SK-N-SH treated with all-trans-retinoic acid at 6 μM for 48 hours (cell line): ENCODE measurements around the gene ARRDC4.

ENCODE experiments used
- ATAC-seq: fragments of 200-7000 bp; cut with Tn5 transposase; 3 replicates; pipeline ENCODE4 v1.9.1; 2020; ENCODE audit warnings: mild to moderate bottlenecking, moderate library complexity
- ARNTL ChIP-seq: fragments of 450-650 bp; formaldehyde crosslinking; IDR thresholded peaks from 2 replicates; pipeline ENCODE4 v1.5.0; 2020; ENCODE audit warnings: low read depth, mild to moderate bottlenecking, moderate library complexity, borderline replicate concordance
- BACH2 ChIP-seq: fragments of 250-450 bp; sonication (Bioruptor Pico); IDR thresholded peaks from 2 replicates; pipeline ENCODE4 v1.9.0; 2021; ENCODE audit warnings: mild to moderate bottlenecking, borderline replicate concordance
- CSDC2 ChIP-seq: fragments of 250-450 bp; sonication (Bioruptor Pico); IDR thresholded peaks from 2 replicates; pipeline ENCODE4 v1.5.0; 2020; ENCODE audit warnings: mild to moderate bottlenecking, moderate library complexity
- ESRRG ChIP-seq: fragments of 250-450 bp; sonication (Bioruptor Pico); IDR thresholded peaks from 2 replicates; pipeline ENCODE4 v1.6.1; 2021; ENCODE audit warnings: mild to moderate bottlenecking
- GLIS3 ChIP-seq: fragments of 250-450 bp; sonication (Bioruptor Pico); IDR thresholded peaks from 2 replicates; pipeline ENCODE4 v1.5.0; 2020; ENCODE audit warnings: mild to moderate bottlenecking, moderate library complexity
- ISL1 ChIP-seq: fragments of 250-450 bp; sonication (Bioruptor Pico); IDR thresholded peaks from 2 replicates; pipeline ENCODE4 v2.1.2; 2022; ENCODE audit warnings: mild to moderate bottlenecking, moderate library complexity
- OSR1 ChIP-seq: fragments of 250-450 bp; sonication (Bioruptor Pico); IDR thresholded peaks from 2 replicates; pipeline ENCODE4 v1.8.0; 2022; ENCODE audit warnings: moderate library complexity, mild to moderate bottlenecking, inconsistent platforms
- PPARA ChIP-seq: fragments of 250-450 bp; sonication (Bioruptor Pico); IDR thresholded peaks from 2 replicates; pipeline ENCODE4 v1.5.0; 2020; ENCODE audit warnings: mild to moderate bottlenecking, borderline replicate concordance
- RARB ChIP-seq: fragments of 250-450 bp; sonication (Bioruptor Pico); IDR thresholded peaks from 2 replicates; pipeline ENCODE4 v1.8.0; 2021; ENCODE audit warnings: mild to moderate bottlenecking, moderate library complexity
- SNAI2 ChIP-seq: fragments of 250-450 bp; sonication (Bioruptor Pico); IDR thresholded peaks from 2 replicates; pipeline ENCODE4 v1.5.0; 2020; ENCODE audit warnings: mild to moderate bottlenecking, moderate library complexity
- TOX ChIP-seq: fragments of 250-450 bp; sonication (Bioruptor Pico); IDR thresholded peaks from 2 replicates; pipeline ENCODE4 v1.8.0; 2021; ENCODE audit warnings: mild to moderate bottlenecking, moderate library complexity, borderline replicate concordance
- ZC3H10 ChIP-seq: fragments of 250-450 bp; sonication (Bioruptor Pico); IDR thresholded peaks from 2 replicates; pipeline ENCODE4 v1.5.1; 2021; ENCODE audit warnings: mild to moderate bottlenecking, moderate library complexity
- ZFP3 ChIP-seq: fragments of 250-450 bp; sonication (Bioruptor Pico); IDR thresholded peaks from 2 replicates; pipeline ENCODE4 v1.5.0; 2020; ENCODE audit warnings: mild to moderate bottlenecking, moderate library complexity
- ZFP30 ChIP-seq: fragments of 450-650 bp; formaldehyde crosslinking; IDR thresholded peaks from 2 replicates; pipeline ENCODE4 v1.5.0; 2022; ENCODE audit warnings: mild to moderate bottlenecking, moderate library complexity
- ZNF565 ChIP-seq: fragments of 450-650 bp; formaldehyde crosslinking; conservative IDR thresholded peaks from 2 replicates; pipeline ENCODE4 v1.5.0; 2020; ENCODE audit warnings: low read depth, mild to moderate bottlenecking, moderate library complexity
- ZNF70 ChIP-seq: fragments of 450-650 bp; formaldehyde crosslinking; IDR thresholded peaks from 2 replicates; pipeline ENCODE4 v1.5.0; 2020; ENCODE audit warnings: mild to moderate bottlenecking, moderate library complexity
- ZNF8 ChIP-seq: fragments of 450-650 bp; formaldehyde crosslinking; IDR thresholded peaks from 2 replicates; pipeline ENCODE4 v1.5.0; 2020; ENCODE audit warnings: mild to moderate bottlenecking, moderate library complexity
- TF ChIP-seq, protein P1 (sequence below): fragments of 250-450 bp; sonication (Bioruptor Pico); IDR thresholded peaks from 2 replicates; pipeline ENCODE4 v1.5.1; 2021; ENCODE audit warnings: mild to moderate bottlenecking, moderate library complexity
- TF ChIP-seq, protein P2 (sequence below): fragments of 250-450 bp; sonication (Bioruptor Pico); IDR thresholded peaks from 2 replicates; pipeline ENCODE4 v1.5.0; 2020; ENCODE audit warnings: mild to moderate bottlenecking, moderate library complexity
- TF ChIP-seq, protein P3 (sequence below): fragments of 250-450 bp; sonication (Bioruptor Pico); IDR thresholded peaks from 2 replicates; pipeline ENCODE4 v1.8.0; 2020; ENCODE audit warnings: mild to moderate bottlenecking, moderate library complexity, borderline replicate concordance
- TF ChIP-seq, protein P4 (sequence below): fragments of 250-450 bp; sonication (Bioruptor Pico); IDR thresholded peaks from 2 replicates; pipeline ENCODE4 v1.8.0; 2021; ENCODE audit warnings: low read depth, mild to moderate bottlenecking, moderate library complexity, borderline replicate concordance

Gene ARRDC4

DNA sequence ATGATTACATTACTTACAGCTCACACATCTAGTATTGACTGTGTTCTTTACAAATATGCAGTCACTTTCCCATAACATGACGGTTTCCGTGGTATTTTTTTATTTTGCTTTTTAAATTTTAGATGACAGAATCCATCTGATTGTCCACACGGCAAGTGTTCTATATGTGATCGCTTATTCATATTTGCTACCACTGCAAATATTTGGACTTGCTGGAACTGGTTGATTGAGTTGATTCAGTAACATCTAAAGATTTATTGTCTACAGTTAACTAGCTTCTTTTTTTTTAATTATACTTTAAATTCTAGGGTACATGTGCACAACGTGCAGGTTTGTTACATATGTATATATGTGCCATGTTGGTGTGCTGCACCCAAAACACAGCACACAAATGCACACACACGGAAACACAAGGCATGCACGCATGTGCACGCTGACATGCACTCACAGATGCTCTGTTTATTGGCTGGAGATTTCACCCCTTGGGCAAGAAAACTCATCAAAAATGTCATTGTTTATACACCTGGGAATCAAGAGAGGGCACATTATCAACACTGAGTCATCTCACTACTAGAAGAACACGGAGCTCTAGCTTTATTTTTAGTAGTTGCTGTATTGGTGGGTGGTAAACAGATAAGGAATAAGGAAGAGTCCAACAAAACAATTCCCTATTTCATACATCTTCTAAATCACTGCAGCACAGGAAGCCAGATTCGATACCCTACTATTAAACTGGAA lies 16.4 kb downstream of the ARRDC4 start:
- no peak for ATAC-seq
- TF ChIP-seq, protein P1, sequence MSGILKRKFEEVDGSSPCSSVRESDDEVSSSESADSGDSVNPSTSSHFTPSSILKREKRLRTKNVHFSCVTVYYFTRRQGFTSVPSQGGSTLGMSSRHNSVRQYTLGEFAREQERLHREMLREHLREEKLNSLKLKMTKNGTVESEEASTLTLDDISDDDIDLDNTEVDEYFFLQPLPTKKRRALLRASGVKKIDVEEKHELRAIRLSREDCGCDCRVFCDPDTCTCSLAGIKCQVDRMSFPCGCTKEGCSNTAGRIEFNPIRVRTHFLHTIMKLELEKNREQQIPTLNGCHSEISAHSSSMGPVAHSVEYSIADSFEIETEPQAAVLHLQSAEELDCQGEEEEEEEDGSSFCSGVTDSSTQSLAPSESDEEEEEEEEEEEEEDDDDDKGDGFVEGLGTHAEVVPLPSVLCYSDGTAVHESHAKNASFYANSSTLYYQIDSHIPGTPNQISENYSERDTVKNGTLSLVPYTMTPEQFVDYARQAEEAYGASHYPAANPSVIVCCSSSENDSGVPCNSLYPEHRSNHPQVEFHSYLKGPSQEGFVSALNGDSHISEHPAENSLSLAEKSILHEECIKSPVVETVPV (CRISPR knock-in tag) = no peak
- TF ChIP-seq ZFP3 (no peak), CSDC2 (CRISPR knock-in tag) (no peak), PPARA (no peak), ZNF8 (CRISPR knock-in tag) (no peak), RARB (CRISPR knock-in tag) (no peak), ZC3H10 (no peak), ESRRG (no peak), ARNTL (CRISPR knock-in tag) (no peak), OSR1 (CRISPR knock-in tag) (no peak), TOX (CRISPR knock-in tag) (no peak), ZFP30 (no peak), SNAI2 (no peak), ISL1 (CRISPR knock-in tag) (no peak), GLIS3 (no peak)
- TF ChIP-seq, protein P2, sequence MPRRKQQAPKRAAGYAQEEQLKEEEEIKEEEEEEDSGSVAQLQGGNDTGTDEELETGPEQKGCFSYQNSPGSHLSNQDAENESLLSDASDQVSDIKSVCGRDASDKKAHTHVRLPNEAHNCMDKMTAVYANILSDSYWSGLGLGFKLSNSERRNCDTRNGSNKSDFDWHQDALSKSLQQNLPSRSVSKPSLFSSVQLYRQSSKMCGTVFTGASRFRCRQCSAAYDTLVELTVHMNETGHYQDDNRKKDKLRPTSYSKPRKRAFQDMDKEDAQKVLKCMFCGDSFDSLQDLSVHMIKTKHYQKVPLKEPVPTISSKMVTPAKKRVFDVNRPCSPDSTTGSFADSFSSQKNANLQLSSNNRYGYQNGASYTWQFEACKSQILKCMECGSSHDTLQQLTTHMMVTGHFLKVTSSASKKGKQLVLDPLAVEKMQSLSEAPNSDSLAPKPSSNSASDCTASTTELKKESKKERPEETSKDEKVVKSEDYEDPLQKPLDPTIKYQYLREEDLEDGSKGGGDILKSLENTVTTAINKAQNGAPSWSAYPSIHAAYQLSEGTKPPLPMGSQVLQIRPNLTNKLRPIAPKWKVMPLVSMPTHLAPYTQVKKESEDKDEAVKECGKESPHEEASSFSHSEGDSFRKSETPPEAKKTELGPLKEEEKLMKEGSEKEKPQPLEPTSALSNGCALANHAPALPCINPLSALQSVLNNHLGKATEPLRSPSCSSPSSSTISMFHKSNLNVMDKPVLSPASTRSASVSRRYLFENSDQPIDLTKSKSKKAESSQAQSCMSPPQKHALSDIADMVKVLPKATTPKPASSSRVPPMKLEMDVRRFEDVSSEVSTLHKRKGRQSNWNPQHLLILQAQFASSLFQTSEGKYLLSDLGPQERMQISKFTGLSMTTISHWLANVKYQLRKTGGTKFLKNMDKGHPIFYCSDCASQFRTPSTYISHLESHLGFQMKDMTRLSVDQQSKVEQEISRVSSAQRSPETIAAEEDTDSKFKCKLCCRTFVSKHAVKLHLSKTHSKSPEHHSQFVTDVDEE (CRISPR knock-in tag) = no peak
- TF ChIP-seq, protein P3, sequence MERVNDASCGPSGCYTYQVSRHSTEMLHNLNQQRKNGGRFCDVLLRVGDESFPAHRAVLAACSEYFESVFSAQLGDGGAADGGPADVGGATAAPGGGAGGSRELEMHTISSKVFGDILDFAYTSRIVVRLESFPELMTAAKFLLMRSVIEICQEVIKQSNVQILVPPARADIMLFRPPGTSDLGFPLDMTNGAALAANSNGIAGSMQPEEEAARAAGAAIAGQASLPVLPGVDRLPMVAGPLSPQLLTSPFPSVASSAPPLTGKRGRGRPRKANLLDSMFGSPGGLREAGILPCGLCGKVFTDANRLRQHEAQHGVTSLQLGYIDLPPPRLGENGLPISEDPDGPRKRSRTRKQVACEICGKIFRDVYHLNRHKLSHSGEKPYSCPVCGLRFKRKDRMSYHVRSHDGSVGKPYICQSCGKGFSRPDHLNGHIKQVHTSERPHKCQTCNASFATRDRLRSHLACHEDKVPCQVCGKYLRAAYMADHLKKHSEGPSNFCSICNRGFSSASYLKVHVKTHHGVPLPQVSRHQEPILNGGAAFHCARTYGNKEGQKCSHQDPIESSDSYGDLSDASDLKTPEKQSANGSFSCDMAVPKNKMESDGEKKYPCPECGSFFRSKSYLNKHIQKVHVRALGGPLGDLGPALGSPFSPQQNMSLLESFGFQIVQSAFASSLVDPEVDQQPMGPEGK (CRISPR knock-in tag) = no peak
- TF ChIP-seq, protein P4, sequence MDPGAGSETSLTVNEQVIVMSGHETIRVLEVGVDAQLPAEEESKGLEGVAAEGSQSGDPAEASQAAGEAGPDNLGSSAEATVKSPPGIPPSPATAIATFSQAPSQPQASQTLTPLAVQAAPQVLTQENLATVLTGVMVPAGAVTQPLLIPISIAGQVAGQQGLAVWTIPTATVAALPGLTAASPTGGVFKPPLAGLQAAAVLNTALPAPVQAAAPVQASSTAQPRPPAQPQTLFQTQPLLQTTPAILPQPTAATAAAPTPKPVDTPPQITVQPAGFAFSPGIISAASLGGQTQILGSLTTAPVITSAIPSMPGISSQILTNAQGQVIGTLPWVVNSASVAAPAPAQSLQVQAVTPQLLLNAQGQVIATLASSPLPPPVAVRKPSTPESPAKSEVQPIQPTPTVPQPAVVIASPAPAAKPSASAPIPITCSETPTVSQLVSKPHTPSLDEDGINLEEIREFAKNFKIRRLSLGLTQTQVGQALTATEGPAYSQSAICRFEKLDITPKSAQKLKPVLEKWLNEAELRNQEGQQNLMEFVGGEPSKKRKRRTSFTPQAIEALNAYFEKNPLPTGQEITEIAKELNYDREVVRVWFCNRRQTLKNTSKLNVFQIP = no peak

DNA sequence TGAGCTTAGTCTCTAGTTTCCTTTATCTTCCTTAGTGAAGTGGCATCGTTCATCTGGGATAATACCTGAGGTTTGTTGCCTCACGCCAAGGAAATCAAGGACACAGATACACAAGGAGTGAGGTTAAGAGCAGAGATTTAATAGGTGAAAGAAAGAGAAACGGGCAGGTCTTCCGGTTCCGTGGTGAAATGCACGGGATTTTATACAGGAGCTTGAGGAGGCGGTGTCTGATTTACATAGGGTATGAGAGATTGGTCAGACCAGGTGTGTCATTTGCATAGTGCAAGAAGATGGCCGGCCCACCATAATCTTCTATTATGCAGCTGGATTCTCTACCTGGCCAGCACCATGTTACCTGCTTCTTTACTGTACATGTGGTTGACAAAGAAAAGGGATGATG lies 17.2 kb downstream of the ARRDC4 start:
- ATAC-seq = no peak
- no peak for TF ChIP-seq ISL1 (CRISPR knock-in tag)
- TF ChIP-seq, protein P4 = no peak
- no peak for TF ChIP-seq ZNF565 (CRISPR knock-in tag)
- TF ChIP-seq, protein P3 (CRISPR knock-in tag) = no peak
- TF ChIP-seq, protein P1 (CRISPR knock-in tag) = no peak
- no peak for TF ChIP-seq ZNF8 (CRISPR knock-in tag)
- no peak for TF ChIP-seq BACH2 (CRISPR knock-in tag)
- TF ChIP-seq OSR1 (CRISPR knock-in tag) = no peak
- no peak for TF ChIP-seq CSDC2 (CRISPR knock-in tag)
- TF ChIP-seq ZC3H10 = no peak
- TF ChIP-seq ZNF70 (CRISPR knock-in tag) = no peak
- TF ChIP-seq, protein P2 (CRISPR knock-in tag) = no peak
- TF ChIP-seq GLIS3 = no peak
- TF ChIP-seq PPARA = no peak
- no peak for TF ChIP-seq RARB (CRISPR knock-in tag)
